ENCODE measurements around the gene PURB. TPM values are rescaled to one million over a fixed set of nuclear protein-coding genes. Genes with fewer than 3 reads are reported as not detected.
A peak's percentile ranks its signal among the peaks of the same experiment; 100 is the strongest.

Gene PURB
- total and polyA plus RNA-seq, 9 of the 15 experiments (the other 6 are each of a cell fraction or from before 2014, with no cell fraction given): 1.6 to 14.1 (median 8.8) TPM

DNA sequence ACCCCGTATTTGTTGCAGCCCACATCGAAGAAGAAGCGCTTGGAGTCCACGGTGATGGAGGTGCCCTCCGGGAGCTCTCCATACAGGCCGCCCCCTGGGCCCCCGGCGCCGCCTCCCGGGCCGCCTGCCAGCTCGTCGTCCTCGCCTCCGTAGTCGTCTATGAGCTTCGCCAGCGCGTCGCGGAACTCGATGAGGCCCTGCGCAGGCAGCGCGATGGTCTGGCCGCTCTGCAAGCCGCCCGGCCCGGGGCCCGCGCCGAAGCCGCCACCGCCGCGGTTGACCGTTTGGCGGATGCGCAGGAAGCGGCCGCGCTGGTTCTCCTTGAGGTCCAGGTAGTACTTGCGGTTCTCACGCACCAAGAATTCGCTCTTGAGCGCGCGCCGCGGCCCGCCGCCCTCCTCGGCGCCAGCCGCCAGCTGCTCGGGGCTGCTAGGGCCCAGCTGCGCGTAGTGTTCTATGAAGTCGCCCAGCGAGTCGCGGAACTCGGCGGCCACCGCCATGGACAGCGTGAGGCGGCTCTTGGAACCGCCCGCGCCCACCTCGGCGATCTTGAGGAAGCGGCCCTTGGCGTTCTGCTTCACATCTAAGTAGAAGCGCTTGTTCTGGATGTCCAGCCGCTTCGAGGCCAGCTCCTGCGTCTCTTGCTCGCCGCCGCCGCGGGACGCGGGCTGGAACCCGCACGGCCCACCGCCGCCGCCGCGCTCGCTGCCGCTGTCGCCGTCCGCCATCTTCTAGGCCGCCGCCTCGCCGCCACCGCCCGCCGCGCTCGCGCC lies 523 bp downstream of the PURB start (continued):
- TF ChIP-seq, protein P1, sequence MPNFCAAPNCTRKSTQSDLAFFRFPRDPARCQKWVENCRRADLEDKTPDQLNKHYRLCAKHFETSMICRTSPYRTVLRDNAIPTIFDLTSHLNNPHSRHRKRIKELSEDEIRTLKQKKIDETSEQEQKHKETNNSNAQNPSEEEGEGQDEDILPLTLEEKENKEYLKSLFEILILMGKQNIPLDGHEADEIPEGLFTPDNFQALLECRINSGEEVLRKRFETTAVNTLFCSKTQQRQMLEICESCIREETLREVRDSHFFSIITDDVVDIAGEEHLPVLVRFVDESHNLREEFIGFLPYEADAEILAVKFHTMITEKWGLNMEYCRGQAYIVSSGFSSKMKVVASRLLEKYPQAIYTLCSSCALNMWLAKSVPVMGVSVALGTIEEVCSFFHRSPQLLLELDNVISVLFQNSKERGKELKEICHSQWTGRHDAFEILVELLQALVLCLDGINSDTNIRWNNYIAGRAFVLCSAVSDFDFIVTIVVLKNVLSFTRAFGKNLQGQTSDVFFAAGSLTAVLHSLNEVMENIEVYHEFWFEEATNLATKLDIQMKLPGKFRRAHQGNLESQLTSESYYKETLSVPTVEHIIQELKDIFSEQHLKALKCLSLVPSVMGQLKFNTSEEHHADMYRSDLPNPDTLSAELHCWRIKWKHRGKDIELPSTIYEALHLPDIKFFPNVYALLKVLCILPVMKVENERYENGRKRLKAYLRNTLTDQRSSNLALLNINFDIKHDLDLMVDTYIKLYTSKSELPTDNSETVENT (CRISPR knock-in tag; IDR thresholded peaks at IDR 0.05): peak; percentile 14; the same call in 1 of the 2 replicates
- TF ChIP-seq BCOR (IDR thresholded peaks at IDR 0.05) (no peak), BACH1 (tag; IDR thresholded peaks at IDR 0.05) (no peak), ZNF282 (CRISPR knock-in tag; IDR thresholded peaks at IDR 0.05) (no peak), ZNF12 (CRISPR knock-in tag; IDR thresholded peaks at IDR 0.05) (no peak), JUNB (CRISPR knock-in tag; conservative IDR thresholded peaks at IDR 0.05) (no peak), CREM (IDR thresholded peaks at IDR 0.05; ENCODE audit: low read depth) (peak; percentile 31; the same call in 1 of the 2 replicates), MBD2 (IDR thresholded peaks at IDR 0.05; ENCODE audit: borderline replicate concordance, low read depth) (no peak), GABPB1 (CRISPR knock-in tag; IDR thresholded peaks at IDR 0.05) (no peak), BCL6 (CRISPR knock-in tag; IDR thresholded peaks at IDR 0.05) (no peak)
- TF ChIP-seq, protein P2, sequence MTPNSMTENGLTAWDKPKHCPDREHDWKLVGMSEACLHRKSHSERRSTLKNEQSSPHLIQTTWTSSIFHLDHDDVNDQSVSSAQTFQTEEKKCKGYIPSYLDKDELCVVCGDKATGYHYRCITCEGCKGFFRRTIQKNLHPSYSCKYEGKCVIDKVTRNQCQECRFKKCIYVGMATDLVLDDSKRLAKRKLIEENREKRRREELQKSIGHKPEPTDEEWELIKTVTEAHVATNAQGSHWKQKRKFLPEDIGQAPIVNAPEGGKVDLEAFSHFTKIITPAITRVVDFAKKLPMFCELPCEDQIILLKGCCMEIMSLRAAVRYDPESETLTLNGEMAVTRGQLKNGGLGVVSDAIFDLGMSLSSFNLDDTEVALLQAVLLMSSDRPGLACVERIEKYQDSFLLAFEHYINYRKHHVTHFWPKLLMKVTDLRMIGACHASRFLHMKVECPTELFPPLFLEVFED (CRISPR knock-in tag; conservative IDR thresholded peaks at IDR 0.05): no peak
- TF ChIP-seq, protein P3, sequence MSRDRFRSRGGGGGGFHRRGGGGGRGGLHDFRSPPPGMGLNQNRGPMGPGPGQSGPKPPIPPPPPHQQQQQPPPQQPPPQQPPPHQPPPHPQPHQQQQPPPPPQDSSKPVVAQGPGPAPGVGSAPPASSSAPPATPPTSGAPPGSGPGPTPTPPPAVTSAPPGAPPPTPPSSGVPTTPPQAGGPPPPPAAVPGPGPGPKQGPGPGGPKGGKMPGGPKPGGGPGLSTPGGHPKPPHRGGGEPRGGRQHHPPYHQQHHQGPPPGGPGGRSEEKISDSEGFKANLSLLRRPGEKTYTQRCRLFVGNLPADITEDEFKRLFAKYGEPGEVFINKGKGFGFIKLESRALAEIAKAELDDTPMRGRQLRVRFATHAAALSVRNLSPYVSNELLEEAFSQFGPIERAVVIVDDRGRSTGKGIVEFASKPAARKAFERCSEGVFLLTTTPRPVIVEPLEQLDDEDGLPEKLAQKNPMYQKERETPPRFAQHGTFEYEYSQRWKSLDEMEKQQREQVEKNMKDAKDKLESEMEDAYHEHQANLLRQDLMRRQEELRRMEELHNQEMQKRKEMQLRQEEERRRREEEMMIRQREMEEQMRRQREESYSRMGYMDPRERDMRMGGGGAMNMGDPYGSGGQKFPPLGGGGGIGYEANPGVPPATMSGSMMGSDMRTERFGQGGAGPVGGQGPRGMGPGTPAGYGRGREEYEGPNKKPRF (IDR thresholded peaks at IDR 0.05; ENCODE audit: low read depth, low read length): no peak
- TF ChIP-seq, protein P4, sequence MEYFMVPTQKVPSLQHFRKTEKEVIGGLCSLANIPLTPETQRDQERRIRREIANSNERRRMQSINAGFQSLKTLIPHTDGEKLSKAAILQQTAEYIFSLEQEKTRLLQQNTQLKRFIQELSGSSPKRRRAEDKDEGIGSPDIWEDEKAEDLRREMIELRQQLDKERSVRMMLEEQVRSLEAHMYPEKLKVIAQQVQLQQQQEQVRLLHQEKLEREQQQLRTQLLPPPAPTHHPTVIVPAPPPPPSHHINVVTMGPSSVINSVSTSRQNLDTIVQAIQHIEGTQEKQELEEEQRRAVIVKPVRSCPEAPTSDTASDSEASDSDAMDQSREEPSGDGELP (CRISPR knock-in tag; IDR thresholded peaks at IDR 0.05; ENCODE audit: borderline replicate concordance): peak; percentile 31; the same call in 1 of the 2 replicates

All from K562 (cell line).